Measurements from ENCODE around the gene ZNF157. TPM values are rescaled to one million over a fixed set of nuclear protein-coding genes. Genes with fewer than 3 reads are reported as not detected.

The ZNF157 gene
- total and polyA plus RNA-seq, 10 of the 15 experiments (the other 5 are each of a cell fraction or from before 2014, with no cell fraction given) = 0.05 to 0.18 (median 0.12) TPM; not detected in 4

DNA sequence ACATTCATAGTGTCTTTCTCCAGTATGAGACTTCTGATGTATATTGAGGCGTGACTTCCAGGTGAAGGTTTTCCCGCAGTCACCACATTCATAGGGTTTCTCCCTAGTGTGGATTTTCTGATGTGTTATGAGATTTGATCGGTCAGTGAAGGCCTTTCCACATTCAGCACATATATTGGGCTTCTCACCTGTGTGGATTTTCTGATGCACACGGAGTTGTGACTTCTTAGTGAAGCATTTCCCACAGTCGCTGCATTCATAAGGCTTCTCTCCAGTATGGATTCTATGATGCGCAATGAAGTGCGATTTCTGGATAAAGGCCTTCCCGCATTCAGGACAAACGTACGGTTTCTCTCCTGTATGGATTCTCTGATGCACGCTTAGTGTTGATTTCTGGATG lies 77.2 kb downstream of the ZNF157 start:
- ChIA-PET CTCF (no interaction called here), RAD21 (ENCODE audit: unreplicated experiment) (no interaction called here), SMC1A (ENCODE audit: uncharacterized antibody, unreplicated experiment) (no interaction called here), POLR2A (no interaction called here)
- ATAC-seq = no peak
- H3K36me3 ChIP-seq (ENCODE audit: control insufficient read depth in 2 of 2, insufficient read depth in 2 of 2, low read length in 1 of 2) = peaks cover 0 to 2% of the 10 kb centered on the region in 2 experiments; a peak in 2 of 4 replicates
- no TSS peak for BruUV-seq (replicated peaks)
- no peak overlapping the region for H3K4me2 ChIP-seq (ENCODE audit: control insufficient read depth, insufficient read depth)
- FAIRE-seq = no peak
- H3K27ac ChIP-seq (ENCODE audit: control insufficient read depth, insufficient read depth) = no peak overlapping the region
- intact Hi-C loops (cut with micrococcal nuclease; ENCODE audit: unreplicated experiment) = no loop called here
- 66% methylated on average over 11 of the region's 11 CpGs for WGBS (ENCODE audit: insufficient coverage, insufficient replicate concordance, low lambda C conversion rate, missing lambda C conversion rate)
- no peak for DNase-seq (ENCODE audit: low read depth, low spot score)
- H2AFZ ChIP-seq (ENCODE audit: control insufficient read depth, low read depth, low read length) = no peak overlapping the region
- no peaks in the 10 kb centered on the region for H4K20me1 ChIP-seq (ENCODE audit: control insufficient read depth, insufficient read depth)
- H3K27me3 ChIP-seq (replicated peaks in 1 of 2; ENCODE audit: control insufficient read depth in 2 of 2, insufficient read depth in 2 of 2, low read length in 1 of 2) = no peaks in the 10 kb centered on the region
- H3K4me3 ChIP-seq = no peak overlapping the region
- in situ Hi-C loops (cut with MboI) = no loop called here
- H3K79me2 ChIP-seq (ENCODE audit: control insufficient read depth, insufficient read depth, low read length) = no peaks in the 10 kb centered on the region
- TF ChIP-seq, protein P1, sequence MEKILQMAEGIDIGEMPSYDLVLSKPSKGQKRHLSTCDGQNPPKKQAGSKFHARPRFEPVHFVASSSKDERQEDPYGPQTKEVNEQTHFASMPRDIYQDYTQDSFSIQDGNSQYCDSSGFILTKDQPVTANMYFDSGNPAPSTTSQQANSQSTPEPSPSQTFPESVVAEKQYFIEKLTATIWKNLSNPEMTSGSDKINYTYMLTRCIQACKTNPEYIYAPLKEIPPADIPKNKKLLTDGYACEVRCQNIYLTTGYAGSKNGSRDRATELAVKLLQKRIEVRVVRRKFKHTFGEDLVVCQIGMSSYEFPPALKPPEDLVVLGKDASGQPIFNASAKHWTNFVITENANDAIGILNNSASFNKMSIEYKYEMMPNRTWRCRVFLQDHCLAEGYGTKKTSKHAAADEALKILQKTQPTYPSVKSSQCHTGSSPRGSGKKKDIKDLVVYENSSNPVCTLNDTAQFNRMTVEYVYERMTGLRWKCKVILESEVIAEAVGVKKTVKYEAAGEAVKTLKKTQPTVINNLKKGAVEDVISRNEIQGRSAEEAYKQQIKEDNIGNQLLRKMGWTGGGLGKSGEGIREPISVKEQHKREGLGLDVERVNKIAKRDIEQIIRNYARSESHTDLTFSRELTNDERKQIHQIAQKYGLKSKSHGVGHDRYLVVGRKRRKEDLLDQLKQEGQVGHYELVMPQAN (conservative IDR thresholded peaks at IDR 0.05) = no peak
- TF ChIP-seq SREBF2 (IDR thresholded peaks at IDR 0.05; ENCODE audit: low read length) (no peak), SMAD1 (IDR thresholded peaks at IDR 0.05; ENCODE audit: low read depth, partially characterized antibody) (no peak), BHLHE40 (IDR thresholded peaks at IDR 0.05; ENCODE audit: borderline replicate concordance in 1 of 2, low read depth in 2 of 2, low read length in 1 of 2) (no peak), MEF2A (IDR thresholded peaks at IDR 0.05; ENCODE audit: insufficient read depth, low read depth, low read length) (no peak), RCOR1 (conservative IDR thresholded peaks at IDR 0.05; ENCODE audit: low read depth, low read length) (no peak), RAD51 (IDR thresholded peaks at IDR 0.05) (no peak), ZNF24 (IDR thresholded peaks at IDR 0.05) (no peak), MTA3 (IDR thresholded peaks at IDR 0.05; ENCODE audit: borderline replicate concordance, low read length) (no peak)
- TF ChIP-seq, protein P2, sequence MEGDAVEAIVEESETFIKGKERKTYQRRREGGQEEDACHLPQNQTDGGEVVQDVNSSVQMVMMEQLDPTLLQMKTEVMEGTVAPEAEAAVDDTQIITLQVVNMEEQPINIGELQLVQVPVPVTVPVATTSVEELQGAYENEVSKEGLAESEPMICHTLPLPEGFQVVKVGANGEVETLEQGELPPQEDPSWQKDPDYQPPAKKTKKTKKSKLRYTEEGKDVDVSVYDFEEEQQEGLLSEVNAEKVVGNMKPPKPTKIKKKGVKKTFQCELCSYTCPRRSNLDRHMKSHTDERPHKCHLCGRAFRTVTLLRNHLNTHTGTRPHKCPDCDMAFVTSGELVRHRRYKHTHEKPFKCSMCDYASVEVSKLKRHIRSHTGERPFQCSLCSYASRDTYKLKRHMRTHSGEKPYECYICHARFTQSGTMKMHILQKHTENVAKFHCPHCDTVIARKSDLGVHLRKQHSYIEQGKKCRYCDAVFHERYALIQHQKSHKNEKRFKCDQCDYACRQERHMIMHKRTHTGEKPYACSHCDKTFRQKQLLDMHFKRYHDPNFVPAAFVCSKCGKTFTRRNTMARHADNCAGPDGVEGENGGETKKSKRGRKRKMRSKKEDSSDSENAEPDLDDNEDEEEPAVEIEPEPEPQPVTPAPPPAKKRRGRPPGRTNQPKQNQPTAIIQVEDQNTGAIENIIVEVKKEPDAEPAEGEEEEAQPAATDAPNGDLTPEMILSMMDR (IDR thresholded peaks at IDR 0.05 in 2 of 3, conservative IDR thresholded peaks at IDR 0.05 in 1 of 3; ENCODE audit: control insufficient read depth in 2 of 3, extremely low read depth in 1 of 3, insufficient read depth in 1 of 3, low read depth in 3 of 3, low read length in 3 of 3) = no peak
- TF ChIP-seq, protein P3, sequence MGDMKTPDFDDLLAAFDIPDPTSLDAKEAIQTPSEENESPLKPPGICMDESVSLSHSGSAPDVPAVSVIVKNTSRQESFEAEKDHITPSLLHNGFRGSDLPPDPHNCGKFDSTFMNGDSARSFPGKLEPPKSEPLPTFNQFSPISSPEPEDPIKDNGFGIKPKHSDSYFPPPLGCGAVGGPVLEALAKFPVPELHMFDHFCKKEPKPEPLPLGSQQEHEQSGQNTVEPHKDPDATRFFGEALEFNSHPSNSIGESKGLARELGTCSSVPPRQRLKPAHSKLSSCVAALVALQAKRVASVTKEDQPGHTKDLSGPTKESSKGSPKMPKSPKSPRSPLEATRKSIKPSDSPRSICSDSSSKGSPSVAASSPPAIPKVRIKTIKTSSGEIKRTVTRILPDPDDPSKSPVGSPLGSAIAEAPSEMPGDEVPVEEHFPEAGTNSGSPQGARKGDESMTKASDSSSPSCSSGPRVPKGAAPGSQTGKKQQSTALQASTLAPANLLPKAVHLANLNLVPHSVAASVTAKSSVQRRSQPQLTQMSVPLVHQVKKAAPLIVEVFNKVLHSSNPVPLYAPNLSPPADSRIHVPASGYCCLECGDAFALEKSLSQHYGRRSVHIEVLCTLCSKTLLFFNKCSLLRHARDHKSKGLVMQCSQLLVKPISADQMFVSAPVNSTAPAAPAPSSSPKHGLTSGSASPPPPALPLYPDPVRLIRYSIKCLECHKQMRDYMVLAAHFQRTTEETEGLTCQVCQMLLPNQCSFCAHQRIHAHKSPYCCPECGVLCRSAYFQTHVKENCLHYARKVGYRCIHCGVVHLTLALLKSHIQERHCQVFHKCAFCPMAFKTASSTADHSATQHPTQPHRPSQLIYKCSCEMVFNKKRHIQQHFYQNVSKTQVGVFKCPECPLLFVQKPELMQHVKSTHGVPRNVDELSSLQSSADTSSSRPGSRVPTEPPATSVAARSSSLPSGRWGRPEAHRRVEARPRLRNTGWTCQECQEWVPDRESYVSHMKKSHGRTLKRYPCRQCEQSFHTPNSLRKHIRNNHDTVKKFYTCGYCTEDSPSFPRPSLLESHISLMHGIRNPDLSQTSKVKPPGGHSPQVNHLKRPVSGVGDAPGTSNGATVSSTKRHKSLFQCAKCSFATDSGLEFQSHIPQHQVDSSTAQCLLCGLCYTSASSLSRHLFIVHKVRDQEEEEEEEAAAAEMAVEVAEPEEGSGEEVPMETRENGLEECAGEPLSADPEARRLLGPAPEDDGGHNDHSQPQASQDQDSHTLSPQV (IDR thresholded peaks at IDR 0.05) = no peak
- TF ChIP-seq, protein P4, sequence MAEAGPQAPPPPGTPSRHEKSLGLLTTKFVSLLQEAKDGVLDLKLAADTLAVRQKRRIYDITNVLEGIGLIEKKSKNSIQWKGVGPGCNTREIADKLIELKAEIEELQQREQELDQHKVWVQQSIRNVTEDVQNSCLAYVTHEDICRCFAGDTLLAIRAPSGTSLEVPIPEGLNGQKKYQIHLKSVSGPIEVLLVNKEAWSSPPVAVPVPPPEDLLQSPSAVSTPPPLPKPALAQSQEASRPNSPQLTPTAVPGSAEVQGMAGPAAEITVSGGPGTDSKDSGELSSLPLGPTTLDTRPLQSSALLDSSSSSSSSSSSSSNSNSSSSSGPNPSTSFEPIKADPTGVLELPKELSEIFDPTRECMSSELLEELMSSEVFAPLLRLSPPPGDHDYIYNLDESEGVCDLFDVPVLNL (IDR thresholded peaks at IDR 0.05; ENCODE audit: low read depth, low read length) = no peak
- H3K9ac ChIP-seq (ENCODE audit: control insufficient read depth, insufficient read depth, low read length) = no peak overlapping the region
- no peaks in the 10 kb centered on the region for H3K4me1 ChIP-seq (ENCODE audit: control insufficient read depth, insufficient read depth, low read length)
- peaks cover 27% of the 10 kb centered on the region for H3K9me3 ChIP-seq (replicated peaks; ENCODE audit: control insufficient read depth, insufficient read depth, low read length)
